HepG2 (cell line): ENCODE results near the gene TLDC2. TPM values are rescaled to one million over a fixed set of nuclear protein-coding genes. Genes with fewer than 3 reads are reported as not detected.

Source experiments
- BCL6 ChIP-seq: IDR thresholded peaks from 2 replicates; pipeline ENCODE4 v1.6.1; 2016; ENCODE audit warnings: missing genetic modification reagents, missing compliant biosample characterization
- MTA3 ChIP-seq: sonication (generic); formaldehyde crosslinking; IDR thresholded peaks from 2 replicates; pipeline ENCODE4 v1.4.0; 2020; ENCODE audit warnings: missing genetic modification reagents
- MXD4 ChIP-seq: IDR thresholded peaks from 2 replicates; pipeline ENCODE4 v1.6.1; 2016; ENCODE audit warnings: mild to moderate bottlenecking, missing biosample characterization, missing genetic modification reagents
- NCOA2 ChIP-seq: sonication (generic); formaldehyde crosslinking; IDR thresholded peaks from 2 replicates; pipeline ENCODE4 v1.8.0; 2022; ENCODE audit warnings: inconsistent platforms
- NFKB2 ChIP-seq: sonication (generic); formaldehyde crosslinking; IDR thresholded peaks from 2 replicates; pipeline ENCODE4 v1.4.0; 2020; ENCODE audit warnings: missing genetic modification reagents, borderline replicate concordance
- SALL2 ChIP-seq: sonication (generic); formaldehyde crosslinking; IDR thresholded peaks from 2 replicates; pipeline ENCODE4 v1.8.1; 2023; ENCODE audit warnings: mild to moderate bottlenecking, missing genetic modification reagents, inconsistent platforms
- SMARCC2 ChIP-seq: fragments of 450-650 bp; IDR thresholded peaks from 2 replicates; pipeline ENCODE4 v1.6.1; 2017; ENCODE audit warnings: antibody characterized with exemption, mild to moderate bottlenecking
- TARDBP ChIP-seq: sonication (generic); formaldehyde crosslinking; IDR thresholded peaks from 2 replicates; pipeline ENCODE4 v1.8.0; 2022; ENCODE audit warnings: mild to moderate bottlenecking, missing genetic modification reagents
- ZFP36L2 ChIP-seq: sonication (generic); formaldehyde crosslinking; IDR thresholded peaks from 2 replicates; pipeline ENCODE4 v1.4.0; 2020; ENCODE audit warnings: missing genetic modification reagents
- ZNF138 ChIP-seq: sonication (generic); formaldehyde crosslinking; IDR thresholded peaks from 2 replicates; pipeline ENCODE4 v1.5.0; 2020; ENCODE audit warnings: mild to moderate bottlenecking, low read depth, missing genetic modification reagents
- ZNF230 ChIP-seq: sonication (generic); formaldehyde crosslinking; IDR thresholded peaks from 2 replicates; pipeline ENCODE4 v1.4.0; 2020; ENCODE audit warnings: mild to moderate bottlenecking, missing genetic modification reagents
- ZNF263 ChIP-seq: sonication (generic); formaldehyde crosslinking; IDR thresholded peaks from 2 replicates; pipeline ENCODE4 v1.4.0; 2020; ENCODE audit warnings: missing genetic modification reagents
- ZNF335 ChIP-seq: sonication (generic); formaldehyde crosslinking; IDR thresholded peaks from 2 replicates; pipeline ENCODE4 v1.4.0; 2020; ENCODE audit warnings: missing genetic modification reagents
- ZNF530 ChIP-seq: sonication (generic); formaldehyde crosslinking; IDR thresholded peaks from 2 replicates; pipeline ENCODE4 v1.5.0; 2020; ENCODE audit warnings: low read depth, mild to moderate bottlenecking, missing genetic modification reagents
- ZNF598 ChIP-seq: sonication (generic); formaldehyde crosslinking; IDR thresholded peaks from 2 replicates; pipeline ENCODE4 v1.5.1; 2020; ENCODE audit warnings: mild to moderate bottlenecking, missing genetic modification reagents, borderline replicate concordance
- ZNF629 ChIP-seq: sonication (generic); formaldehyde crosslinking; conservative IDR thresholded peaks from 2 replicates; pipeline ENCODE4 v1.5.0; 2020; ENCODE audit warnings: missing genetic modification reagents
- ZNF749 ChIP-seq: sonication (generic); formaldehyde crosslinking; IDR thresholded peaks from 2 replicates; pipeline ENCODE4 v1.8.0; 2022; ENCODE audit warnings: mild to moderate bottlenecking, missing genetic modification reagents, moderate library complexity, borderline replicate concordance
- polyA plus RNA-seq, 8 experiments: library from polyadenylated mRNA; depleted of rRNA in 3 of 8; stranded (reverse) in 7 of 8; unstranded in 1 of 8; fragments of >200 nt; fragmentation: Illumina TruSeq in 4 of 8; extraction: Trizol in 4 of 8; gene quantifications; 2 replicates each; pipeline versions ENCODE4 v1.2.1 to v1.2.3, GENCODE V29; 2011 to 2016; ENCODE audit warnings: low read depth in 4 of 8, missing spikeins in 1 of 8, mixed read lengths in 1 of 8; ENCODE audit not compliant: insufficient read depth in 1 of 8
- total RNA-seq, 5 experiments: library from RNA; depleted of rRNA; stranded (reverse); fragments of >200 nt; fragmentation: Illumina TruSeq; extraction: Trizol; gene quantifications; 2 replicates each; pipeline ENCODE4 v1.2.3, GENCODE V29; 2016; ENCODE audit warnings: low read depth in 1 of 5
- TF ChIP-seq, protein P1 (sequence below): sonication (generic); formaldehyde crosslinking; IDR thresholded peaks from 2 replicates; pipeline ENCODE4 v1.4.0; 2020; ENCODE audit warnings: missing genetic modification reagents
- TF ChIP-seq, protein P2 (sequence below): sonication (generic); formaldehyde crosslinking; IDR thresholded peaks from 2 replicates; pipeline ENCODE4 v1.8.0; 2022; ENCODE audit warnings: missing genetic modification reagents, mild to moderate bottlenecking, borderline replicate concordance
- TF ChIP-seq, protein P3 (sequence below): sonication (generic); formaldehyde crosslinking; IDR thresholded peaks from 2 replicates; pipeline ENCODE4 v1.5.0; 2020; ENCODE audit warnings: mild to moderate bottlenecking, missing genetic modification reagents
- TF ChIP-seq, protein P4 (sequence below), 2 experiments: sonication (generic) in 1 of 2; formaldehyde crosslinking in 1 of 2; IDR thresholded peaks; 2 replicates each; pipeline versions ENCODE4 v1.4.0 to v1.6.1; 2016 to 2020; ENCODE audit warnings: borderline replicate concordance in 1 of 2, low read depth in 1 of 2, mild to moderate bottlenecking in 1 of 2, missing genetic modification reagents in 1 of 2

Gene TLDC2
- total and polyA plus RNA-seq, 2 of the 13 experiments (the other 11 are each of a cell fraction or from before 2014, with no cell fraction given) = 1.5 to 1.6 TPM

DNA sequence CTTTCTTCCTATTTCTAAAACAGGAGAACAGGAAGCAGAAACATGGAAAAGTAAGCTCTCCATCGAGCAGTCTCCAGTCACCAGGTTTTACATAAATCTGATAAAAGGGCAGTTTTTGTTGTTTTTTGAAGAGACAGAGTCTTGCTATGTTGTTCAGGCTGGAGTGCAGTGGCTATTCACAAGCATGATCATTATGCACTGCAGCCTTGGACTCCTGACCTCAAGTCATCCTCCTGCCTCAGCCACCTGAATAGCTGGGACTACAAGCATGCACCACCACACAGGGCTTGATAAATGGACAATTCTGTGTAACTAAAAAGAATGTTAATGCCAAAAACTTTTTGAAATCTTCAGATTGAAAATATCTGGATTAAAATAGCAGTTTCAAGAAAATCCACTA is 51.8 kb downstream of the TLDC2 start (continued):
- TF ChIP-seq, protein P1, sequence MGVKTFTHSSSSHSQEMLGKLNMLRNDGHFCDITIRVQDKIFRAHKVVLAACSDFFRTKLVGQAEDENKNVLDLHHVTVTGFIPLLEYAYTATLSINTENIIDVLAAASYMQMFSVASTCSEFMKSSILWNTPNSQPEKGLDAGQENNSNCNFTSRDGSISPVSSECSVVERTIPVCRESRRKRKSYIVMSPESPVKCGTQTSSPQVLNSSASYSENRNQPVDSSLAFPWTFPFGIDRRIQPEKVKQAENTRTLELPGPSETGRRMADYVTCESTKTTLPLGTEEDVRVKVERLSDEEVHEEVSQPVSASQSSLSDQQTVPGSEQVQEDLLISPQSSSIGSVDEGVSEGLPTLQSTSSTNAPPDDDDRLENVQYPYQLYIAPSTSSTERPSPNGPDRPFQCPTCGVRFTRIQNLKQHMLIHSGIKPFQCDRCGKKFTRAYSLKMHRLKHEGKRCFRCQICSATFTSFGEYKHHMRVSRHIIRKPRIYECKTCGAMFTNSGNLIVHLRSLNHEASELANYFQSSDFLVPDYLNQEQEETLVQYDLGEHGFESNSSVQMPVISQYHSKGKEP (CRISPR knock-in tag) = no peak
- TF ChIP-seq, protein P2, sequence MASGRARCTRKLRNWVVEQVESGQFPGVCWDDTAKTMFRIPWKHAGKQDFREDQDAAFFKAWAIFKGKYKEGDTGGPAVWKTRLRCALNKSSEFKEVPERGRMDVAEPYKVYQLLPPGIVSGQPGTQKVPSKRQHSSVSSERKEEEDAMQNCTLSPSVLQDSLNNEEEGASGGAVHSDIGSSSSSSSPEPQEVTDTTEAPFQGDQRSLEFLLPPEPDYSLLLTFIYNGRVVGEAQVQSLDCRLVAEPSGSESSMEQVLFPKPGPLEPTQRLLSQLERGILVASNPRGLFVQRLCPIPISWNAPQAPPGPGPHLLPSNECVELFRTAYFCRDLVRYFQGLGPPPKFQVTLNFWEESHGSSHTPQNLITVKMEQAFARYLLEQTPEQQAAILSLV (CRISPR knock-in tag) = no peak
- TF ChIP-seq ZNF749 (CRISPR knock-in tag) (no peak), ZNF598 (CRISPR knock-in tag) (no peak), SMARCC2 (no peak), TARDBP (CRISPR knock-in tag) (peak; percentile 69; the same call in 1 of the 2 replicates), SALL2 (CRISPR knock-in tag) (no peak), MXD4 (CRISPR knock-in tag) (0 out of 2 replicates have a peak, but pooled peaks have one; percentile 59), ZNF263 (CRISPR knock-in tag) (no peak), NCOA2 (peak; percentile 63), NFKB2 (CRISPR knock-in tag) (no peak), ZFP36L2 (CRISPR knock-in tag) (no peak), ZNF530 (CRISPR knock-in tag) (no peak), ZNF138 (CRISPR knock-in tag) (no peak), MTA3 (CRISPR knock-in tag) (no peak), BCL6 (no peak; the same call in 1 of the 2 replicates), ZNF335 (CRISPR knock-in tag) (no peak), ZNF629 (CRISPR knock-in tag) (peak; percentile 53), ZNF230 (CRISPR knock-in tag) (no peak)
- TF ChIP-seq, protein P3, sequence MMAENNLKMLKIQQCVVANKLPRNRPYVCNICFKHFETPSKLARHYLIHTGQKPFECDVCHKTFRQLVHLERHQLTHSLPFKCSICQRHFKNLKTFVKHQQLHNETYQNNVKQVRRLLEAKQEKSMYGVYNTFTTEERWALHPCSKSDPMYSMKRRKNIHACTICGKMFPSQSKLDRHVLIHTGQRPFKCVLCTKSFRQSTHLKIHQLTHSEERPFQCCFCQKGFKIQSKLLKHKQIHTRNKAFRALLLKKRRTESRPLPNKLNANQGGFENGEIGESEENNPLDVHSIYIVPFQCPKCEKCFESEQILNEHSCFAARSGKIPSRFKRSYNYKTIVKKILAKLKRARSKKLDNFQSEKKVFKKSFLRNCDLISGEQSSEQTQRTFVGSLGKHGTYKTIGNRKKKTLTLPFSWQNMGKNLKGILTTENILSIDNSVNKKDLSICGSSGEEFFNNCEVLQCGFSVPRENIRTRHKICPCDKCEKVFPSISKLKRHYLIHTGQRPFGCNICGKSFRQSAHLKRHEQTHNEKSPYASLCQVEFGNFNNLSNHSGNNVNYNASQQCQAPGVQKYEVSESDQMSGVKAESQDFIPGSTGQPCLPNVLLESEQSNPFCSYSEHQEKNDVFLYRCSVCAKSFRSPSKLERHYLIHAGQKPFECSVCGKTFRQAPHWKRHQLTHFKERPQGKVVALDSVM (CRISPR knock-in tag) = peak; percentile 82
- TF ChIP-seq, protein P4, sequence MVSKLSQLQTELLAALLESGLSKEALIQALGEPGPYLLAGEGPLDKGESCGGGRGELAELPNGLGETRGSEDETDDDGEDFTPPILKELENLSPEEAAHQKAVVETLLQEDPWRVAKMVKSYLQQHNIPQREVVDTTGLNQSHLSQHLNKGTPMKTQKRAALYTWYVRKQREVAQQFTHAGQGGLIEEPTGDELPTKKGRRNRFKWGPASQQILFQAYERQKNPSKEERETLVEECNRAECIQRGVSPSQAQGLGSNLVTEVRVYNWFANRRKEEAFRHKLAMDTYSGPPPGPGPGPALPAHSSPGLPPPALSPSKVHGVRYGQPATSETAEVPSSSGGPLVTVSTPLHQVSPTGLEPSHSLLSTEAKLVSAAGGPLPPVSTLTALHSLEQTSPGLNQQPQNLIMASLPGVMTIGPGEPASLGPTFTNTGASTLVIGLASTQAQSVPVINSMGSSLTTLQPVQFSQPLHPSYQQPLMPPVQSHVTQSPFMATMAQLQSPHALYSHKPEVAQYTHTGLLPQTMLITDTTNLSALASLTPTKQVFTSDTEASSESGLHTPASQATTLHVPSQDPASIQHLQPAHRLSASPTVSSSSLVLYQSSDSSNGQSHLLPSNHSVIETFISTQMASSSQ (IDR thresholded peaks at IDR 0.05; ENCODE audit: low read depth) = no peak
- TF ChIP-seq, protein P4 (CRISPR knock-in tag; IDR thresholded peaks at IDR 0.05; ENCODE audit: borderline replicate concordance) = no peak
